Measurements from ENCODE around the gene EXOSC7.

EXOSC7 gene

DNA sequence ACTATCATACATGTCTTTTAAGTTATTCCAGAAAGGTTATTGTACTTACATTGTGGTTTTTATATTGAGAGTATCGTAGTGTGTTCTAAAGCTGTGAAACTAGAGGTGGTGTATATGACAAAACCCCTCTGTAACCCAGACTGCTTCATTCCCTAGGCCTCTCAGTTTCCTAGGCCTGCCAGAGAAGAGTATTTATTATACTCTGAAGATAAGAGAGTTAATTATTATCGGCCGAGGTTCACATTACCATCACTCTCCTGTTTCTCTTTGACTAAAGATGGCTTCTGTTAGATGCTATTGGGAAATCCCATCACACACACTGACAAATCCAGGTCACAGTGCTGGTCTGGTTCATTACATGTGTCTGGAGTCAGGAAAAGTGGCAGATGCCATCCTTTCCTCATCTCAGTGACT, 20.5 kb downstream of the EXOSC7 start:
- no peak for TF ChIP-seq CTCF (IDR thresholded peaks at IDR 0.05; ENCODE audit: low read depth, low read length, missing control alignments)
- H3K4me3 ChIP-seq (replicated peaks; ENCODE audit: low read depth, low read length), result no peak overlapping the region
- no peak for DNase-seq (ENCODE audit: extremely low read depth, low read depth)

DNA sequence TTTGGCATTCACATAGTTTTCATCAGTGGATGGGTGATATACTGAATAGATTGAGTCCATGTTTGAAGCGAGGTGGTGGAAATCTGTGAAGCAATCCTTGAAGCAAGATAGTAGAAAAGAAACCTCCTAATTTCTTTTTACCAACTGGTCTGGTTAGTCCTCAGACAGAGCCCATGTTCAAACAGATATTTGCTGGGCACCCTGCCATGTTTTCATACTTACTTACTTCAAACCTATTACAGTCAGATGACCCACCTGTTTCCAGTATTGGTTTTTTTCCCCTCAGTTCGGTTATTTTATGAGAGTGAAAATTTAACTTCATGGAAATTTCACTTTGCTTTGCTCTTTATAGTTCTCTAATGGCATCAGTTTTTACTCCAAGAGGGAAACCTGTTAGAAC, 23.7 kb downstream of the EXOSC7 start:
- no peak for DNase-seq (ENCODE audit: extremely low read depth, low read depth)
- no peak overlapping the region for H3K4me3 ChIP-seq (replicated peaks; ENCODE audit: low read depth, low read length)
- no peak for TF ChIP-seq CTCF (IDR thresholded peaks at IDR 0.05; ENCODE audit: low read depth, low read length, missing control alignments)

DNA sequence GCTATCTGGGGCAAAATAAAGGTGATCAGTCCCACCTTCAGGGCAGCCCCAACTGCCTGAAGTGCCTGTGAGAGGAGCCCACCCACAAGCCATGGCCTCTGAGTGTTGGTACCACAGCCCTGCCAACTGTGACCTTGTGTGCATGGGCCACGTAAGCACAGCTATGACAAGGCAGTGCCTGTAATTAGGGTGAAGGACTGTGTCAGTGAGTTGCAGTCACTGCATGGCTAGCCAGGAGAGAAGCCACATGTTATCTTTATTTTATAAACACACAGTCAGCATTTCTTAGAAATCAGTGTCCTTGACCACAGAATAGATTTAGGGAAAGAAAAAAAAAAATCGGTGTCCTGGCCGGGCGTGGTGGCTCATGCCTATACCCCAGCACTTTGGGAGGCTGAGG, 24.8 kb downstream of the EXOSC7 start:
- DNase-seq (ENCODE audit: extremely low read depth, low read depth), result no peak
- no peak for TF ChIP-seq CTCF (IDR thresholded peaks at IDR 0.05; ENCODE audit: low read depth, low read length, missing control alignments)
- H3K4me3 ChIP-seq (replicated peaks; ENCODE audit: low read depth, low read length), result no peak overlapping the region

DNA sequence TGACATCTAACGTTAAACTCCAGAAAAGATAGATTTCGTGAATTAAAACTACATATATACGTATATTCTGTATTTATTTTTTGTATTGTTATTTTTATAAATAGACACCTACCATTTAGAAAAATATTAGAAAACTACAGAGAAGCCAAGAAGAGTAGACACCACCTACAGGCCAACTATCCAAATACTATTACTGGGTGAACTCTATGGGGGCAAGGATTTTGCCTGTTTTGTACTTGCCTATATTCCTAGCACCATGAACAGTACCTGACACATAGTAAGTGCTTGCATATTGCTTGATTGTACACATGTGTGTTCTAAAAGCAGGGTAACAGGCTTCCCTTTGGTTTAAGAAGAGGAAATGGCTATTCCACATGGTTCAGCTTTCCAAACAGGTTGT, 25.7 kb downstream of the EXOSC7 start:
- TF ChIP-seq CTCF (IDR thresholded peaks at IDR 0.05; ENCODE audit: low read depth, low read length, missing control alignments), result no peak
- H3K4me3 ChIP-seq (replicated peaks; ENCODE audit: low read depth, low read length), result no peak overlapping the region
- DNase-seq (ENCODE audit: extremely low read depth, low read depth), result no peak

- DNase-seq (ENCODE audit: extremely low read depth, low read depth), result no peak
- TF ChIP-seq CTCF (IDR thresholded peaks at IDR 0.05; ENCODE audit: low read depth, low read length, missing control alignments), result no peak
- H3K4me3 ChIP-seq (replicated peaks; ENCODE audit: low read depth, low read length), result no peak overlapping the region
Measured at GRCh38 chr3:45002139-45002660, 26.2 kb downstream of the EXOSC7 start.

GRCh38 chr3:45002720-45003119, 26.7 kb downstream of the EXOSC7 start:
- TF ChIP-seq CTCF (IDR thresholded peaks at IDR 0.05; ENCODE audit: low read depth, low read length, missing control alignments), result no peak
- DNase-seq (ENCODE audit: extremely low read depth, low read depth), result no peak
- no peak overlapping the region for H3K4me3 ChIP-seq (replicated peaks; ENCODE audit: low read depth, low read length)

- DNase-seq (ENCODE audit: extremely low read depth, low read depth), result no peak
- no peak for TF ChIP-seq CTCF (IDR thresholded peaks at IDR 0.05; ENCODE audit: low read depth, low read length, missing control alignments)
- H3K4me3 ChIP-seq (replicated peaks; ENCODE audit: low read depth, low read length), result no peak overlapping the region
Measured at GRCh38 chr3:45003406-45003805, 27.4 kb downstream of the EXOSC7 start.

Data from HFF-Myc (cell line).